Gastroesophageal sphincter (tissue), 4 donors: ENCODE results near the gene P2RY4. TPM values are rescaled to one million over a fixed set of nuclear protein-coding genes. Genes with fewer than 3 reads are reported as not detected.

Experiments used
- small RNA-seq, 4 donors: library from RNA; depleted of rRNA; stranded (forward); fragments of <200 nt; gene quantifications; one replicate each; pipeline ENCODE3, GENCODE V24; 2016
- total RNA-seq, 4 donors: library from RNA; depleted of rRNA; stranded (reverse); fragments of >200 nt; gene quantifications; one replicate each; pipeline ENCODE4 v1.1.0, GENCODE V29; 2016

Gene P2RY4
- total RNA-seq, 4 donors from 2014 or later, result 0.27 to 0.93 (median 0.50) TPM; not detected in 1

Small RNAs within 50 kb of the gene (small RNA-seq; reads per million reads assigned to genes)
- 0 to 0.55 (median 0.39) reads per million in 4 donors for gene RNA5SP507

Other genes with a start within 250 kb of the P2RY4 start
- not detected for gene AWAT2, start 210.3 kb downstream of the P2RY4 start, total RNA-seq
- gene OTUD6A, start 197.7 kb downstream of the P2RY4 start, total RNA-seq, result not detected
- gene IGBP1, start 126.8 kb downstream of the P2RY4 start, total RNA-seq, result 10 to 100 TPM; 46.6 to 74.0 (median 57.0) TPM
- not detected for gene DGAT2L6, start 82.7 kb downstream of the P2RY4 start, total RNA-seq
- gene AWAT1, start 25.5 kb downstream of the P2RY4 start, total RNA-seq, result not detected
- gene ARR3, start 8.1 kb upstream of the P2RY4 start, total RNA-seq, result not detected
- not detected for gene RAB41, start 22.0 kb upstream of the P2RY4 start, total RNA-seq
- 10 to 100 TPM; 27.7 to 33.5 (median 32.3) TPM for gene PDZD11, start 29.7 kb upstream of the P2RY4 start, total RNA-seq
- under 1 TPM; 0.13 to 0.47 (median 0.17) TPM for gene KIF4A, start 29.9 kb upstream of the P2RY4 start, total RNA-seq
- gene GDPD2, start 163.1 kb upstream of the P2RY4 start, total RNA-seq, result under 1 TPM in 1 of 4 donors, not detected in 3; 0.35 TPM
- gene DLG3, start 184.6 kb upstream of the P2RY4 start, total RNA-seq, result 10 to 100 TPM; 22.3 to 46.2 (median 26.8) TPM